ENCODE data around the gene SDK1. TPM values are rescaled to one million over a fixed set of nuclear protein-coding genes. Genes with fewer than 3 reads are reported as not detected.

Gene SDK1
- total RNA-seq, 4 donors from 2014 or later = 2.0 to 9.3 (median 3.8) TPM

DNA sequence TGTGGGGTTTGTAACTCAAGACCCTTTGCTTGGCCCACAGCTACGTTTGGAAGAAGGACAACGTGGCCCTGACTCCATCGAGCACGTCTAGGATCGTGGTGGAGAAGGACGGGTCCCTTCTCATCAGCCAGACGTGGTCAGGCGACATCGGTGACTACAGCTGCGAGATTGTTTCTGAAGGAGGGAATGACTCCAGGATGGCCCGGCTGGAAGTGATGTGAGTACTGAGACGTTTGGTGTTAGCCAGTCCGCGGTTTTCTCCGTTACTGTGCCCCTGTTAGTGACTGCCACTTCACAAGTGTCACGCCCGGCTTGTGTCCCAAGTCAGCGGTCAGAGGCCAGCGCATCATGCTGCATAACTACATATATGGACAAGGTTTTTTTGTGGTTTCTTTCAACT is 673.3 kb downstream of the SDK1 start:
- no peak for DNase-seq
- TF ChIP-seq POLR2A (IDR thresholded peaks at IDR 0.05) = no peak
- TF ChIP-seq, protein P1, sequence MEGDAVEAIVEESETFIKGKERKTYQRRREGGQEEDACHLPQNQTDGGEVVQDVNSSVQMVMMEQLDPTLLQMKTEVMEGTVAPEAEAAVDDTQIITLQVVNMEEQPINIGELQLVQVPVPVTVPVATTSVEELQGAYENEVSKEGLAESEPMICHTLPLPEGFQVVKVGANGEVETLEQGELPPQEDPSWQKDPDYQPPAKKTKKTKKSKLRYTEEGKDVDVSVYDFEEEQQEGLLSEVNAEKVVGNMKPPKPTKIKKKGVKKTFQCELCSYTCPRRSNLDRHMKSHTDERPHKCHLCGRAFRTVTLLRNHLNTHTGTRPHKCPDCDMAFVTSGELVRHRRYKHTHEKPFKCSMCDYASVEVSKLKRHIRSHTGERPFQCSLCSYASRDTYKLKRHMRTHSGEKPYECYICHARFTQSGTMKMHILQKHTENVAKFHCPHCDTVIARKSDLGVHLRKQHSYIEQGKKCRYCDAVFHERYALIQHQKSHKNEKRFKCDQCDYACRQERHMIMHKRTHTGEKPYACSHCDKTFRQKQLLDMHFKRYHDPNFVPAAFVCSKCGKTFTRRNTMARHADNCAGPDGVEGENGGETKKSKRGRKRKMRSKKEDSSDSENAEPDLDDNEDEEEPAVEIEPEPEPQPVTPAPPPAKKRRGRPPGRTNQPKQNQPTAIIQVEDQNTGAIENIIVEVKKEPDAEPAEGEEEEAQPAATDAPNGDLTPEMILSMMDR (IDR thresholded peaks at IDR 0.05) = no peak
- 77 to 92% methylated on average over 17 to 19 of the region's 19 CpGs for WGBS, 2 donors
- Histone ChIP-seq H3K9me3 (no peaks in the 10 kb centered on the region), H3K4me3 (no peak overlapping the region), H3K27me3 (no peaks in the 10 kb centered on the region), H3K36me3 (no peaks in the 10 kb centered on the region), H3K4me1 (no peaks in the 10 kb centered on the region), H3K27ac (no peak overlapping the region)
- intact Hi-C loops (cut with DNase I) = no loop called here

DNA sequence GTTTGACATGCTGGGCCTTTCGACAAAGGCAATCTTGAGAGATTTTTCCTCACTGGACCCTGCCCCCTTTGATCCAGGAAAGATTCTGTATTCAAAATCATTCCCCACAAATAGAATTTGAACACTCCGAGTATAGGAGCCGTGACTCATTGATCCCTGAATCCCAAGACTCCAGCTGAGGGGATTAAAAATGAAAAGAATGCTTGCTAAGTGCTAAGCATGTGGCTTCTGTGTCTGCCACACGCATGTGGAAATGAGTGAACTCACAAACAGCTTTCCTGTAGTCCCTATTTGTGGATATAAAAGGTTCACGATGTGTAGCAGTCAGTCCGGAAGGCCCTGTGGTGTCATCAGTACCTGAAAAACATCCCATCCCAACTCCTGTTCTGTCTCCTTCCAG is 674.3 kb downstream of the SDK1 start:
- no peak for DNase-seq
- 91 to 92% methylated on average over 6 of the region's 6 CpGs for WGBS, 2 donors
- TF ChIP-seq POLR2A (IDR thresholded peaks at IDR 0.05) = no peak
- TF ChIP-seq, protein P1 (IDR thresholded peaks at IDR 0.05) = no peak
- Histone ChIP-seq H3K27ac (no peak overlapping the region), H3K36me3 (no peaks in the 10 kb centered on the region), H3K4me3 (no peak overlapping the region), H3K9me3 (no peaks in the 10 kb centered on the region), H3K27me3 (no peaks in the 10 kb centered on the region), H3K4me1 (no peaks in the 10 kb centered on the region)
- intact Hi-C loops (cut with DNase I) = no loop called here

DNA sequence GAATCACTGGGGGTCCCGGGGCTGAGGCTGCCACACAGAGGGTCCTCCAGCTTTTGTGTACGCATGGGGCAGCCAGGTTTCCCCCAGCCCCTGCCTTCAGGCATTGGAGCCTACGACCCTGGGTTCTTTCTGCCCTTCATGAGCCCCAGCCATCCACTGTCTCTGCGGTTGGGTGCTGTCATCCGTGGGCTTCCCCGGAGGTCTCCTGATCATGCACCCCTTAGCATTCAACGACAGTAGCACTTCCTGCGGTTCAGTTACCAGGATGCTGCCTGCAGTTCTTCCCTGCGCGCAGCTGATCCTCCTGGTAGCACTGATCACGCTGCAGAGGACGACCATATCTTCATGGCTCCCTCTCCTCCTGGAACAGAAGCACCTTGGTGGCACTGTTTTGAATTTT is 676.3 kb downstream of the SDK1 start:
- no peak for DNase-seq
- no peaks in the 10 kb centered on the region for H3K36me3 ChIP-seq
- H3K4me3 ChIP-seq = no peak overlapping the region
- H3K27ac ChIP-seq = no peak overlapping the region
- no peaks in the 10 kb centered on the region for H3K4me1 ChIP-seq
- TF ChIP-seq, protein P1 (IDR thresholded peaks at IDR 0.05) = no peak
- TF ChIP-seq POLR2A (IDR thresholded peaks at IDR 0.05) = no peak
- H3K27me3 ChIP-seq = no peaks in the 10 kb centered on the region
- H3K9me3 ChIP-seq = no peaks in the 10 kb centered on the region
- intact Hi-C loops (cut with DNase I) = no loop called here
- 93 to 97% methylated on average over 6 to 10 of the region's 12 CpGs for WGBS, 2 donors

DNA sequence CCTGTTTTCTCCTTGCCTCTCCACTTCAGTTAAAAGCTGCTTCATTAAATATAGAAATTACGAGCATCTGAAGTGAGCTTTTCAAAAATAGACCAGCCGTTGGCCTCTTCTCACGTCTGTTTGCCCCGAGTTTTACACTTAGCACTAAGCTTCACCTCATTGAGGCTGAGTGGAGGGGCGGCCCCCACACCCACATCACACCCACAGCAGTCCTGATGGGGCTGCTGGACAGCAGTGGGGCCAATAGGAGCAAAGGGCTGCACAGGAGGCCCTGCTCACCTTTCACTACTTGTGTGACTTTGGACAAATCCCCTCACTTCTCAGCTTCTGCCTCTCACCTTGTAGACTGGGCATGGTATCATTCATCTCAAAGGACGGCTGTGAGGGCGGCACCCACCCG is 677.8 kb downstream of the SDK1 start:
- Histone ChIP-seq H3K9me3 (no peaks in the 10 kb centered on the region), H3K36me3 (no peaks in the 10 kb centered on the region), H3K4me3 (no peak overlapping the region), H3K27ac (no peak overlapping the region), H3K4me1 (no peaks in the 10 kb centered on the region), H3K27me3 (no peaks in the 10 kb centered on the region)
- intact Hi-C loops (cut with DNase I) = no loop called here
- no peak for TF ChIP-seq POLR2A (IDR thresholded peaks at IDR 0.05)
- 86 to 90% methylated on average over 6 to 8 of the region's 8 CpGs for WGBS, 2 donors
- DNase-seq = no peak

DNA sequence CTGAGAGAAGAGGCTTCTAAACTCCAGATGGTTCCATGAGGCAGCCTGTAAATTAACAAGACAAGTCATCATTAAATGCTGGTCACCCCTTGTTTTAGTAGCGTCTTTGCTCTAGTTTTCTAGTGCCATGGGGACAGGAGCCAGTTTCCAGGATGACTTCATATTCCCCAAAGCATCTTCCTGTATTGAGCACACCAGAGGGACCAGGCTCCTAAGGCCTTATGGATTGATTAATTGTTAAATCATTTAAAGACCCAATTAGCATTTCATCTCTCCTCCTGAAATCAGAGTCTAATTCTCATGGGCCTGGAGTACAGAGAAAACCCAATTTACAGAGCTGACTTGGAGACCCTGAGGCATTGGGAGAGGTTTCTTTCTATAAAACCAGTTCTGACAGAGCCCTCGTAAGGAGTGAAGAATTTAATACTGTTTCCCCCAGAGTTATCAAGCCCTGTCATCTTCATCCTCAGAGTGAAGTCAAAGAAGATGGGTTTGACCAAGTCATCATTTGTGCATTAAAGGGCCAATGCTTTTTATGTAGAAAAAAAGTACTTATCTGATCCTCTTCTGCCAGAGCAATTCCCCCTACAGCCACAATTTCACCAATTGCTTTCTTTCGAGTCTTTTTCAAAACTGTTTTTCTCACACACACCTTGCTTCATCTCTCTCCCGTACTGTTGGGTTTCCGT is 678.7 kb downstream of the SDK1 start:
- Histone ChIP-seq H3K4me3 (no peak overlapping the region), H3K36me3 (no peaks in the 10 kb centered on the region), H3K4me1 (no peaks in the 10 kb centered on the region), H3K9me3 (no peaks in the 10 kb centered on the region), H3K27me3 (no peaks in the 10 kb centered on the region), H3K27ac (no peak overlapping the region)
- TF ChIP-seq, protein P1 (IDR thresholded peaks at IDR 0.05) = no peak
- no peak for TF ChIP-seq POLR2A (IDR thresholded peaks at IDR 0.05)
- no peak for DNase-seq
- 34 to 41% methylated on average over 5 of the region's 5 CpGs for WGBS, 2 donors
- intact Hi-C loops (cut with DNase I) = no loop called here

DNA sequence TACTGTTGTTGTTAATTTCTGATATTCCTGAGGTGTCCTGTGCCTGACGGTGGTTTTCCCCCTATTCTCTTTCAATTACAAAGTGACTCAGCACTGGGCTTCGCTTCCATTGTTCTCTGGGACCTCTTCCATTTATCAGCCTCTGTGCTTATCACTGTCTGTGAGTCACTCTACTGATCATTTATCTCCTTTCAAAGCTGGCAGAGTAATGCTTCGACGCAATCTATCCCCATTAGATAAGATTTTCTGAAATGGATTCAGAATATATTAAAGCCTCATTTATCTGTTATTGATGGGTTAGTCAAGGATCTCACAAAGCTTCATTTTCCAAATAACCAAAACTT is 679.2 kb downstream of the SDK1 start:
- no peak overlapping the region for H3K27ac ChIP-seq

More for the DNA sequence above, 679.2 kb downstream of the SDK1 start:
- 17 to 37% methylated on average over 4 of the region's 4 CpGs for WGBS, 2 donors
- DNase-seq = no peak
- Histone ChIP-seq H3K4me3 (no peak overlapping the region), H3K9me3 (no peaks in the 10 kb centered on the region), H3K27me3 (no peaks in the 10 kb centered on the region), H3K4me1 (no peaks in the 10 kb centered on the region), H3K36me3 (no peaks in the 10 kb centered on the region)
- intact Hi-C loops (cut with DNase I) = no loop called here
- TF ChIP-seq POLR2A (IDR thresholded peaks at IDR 0.05) = no peak
